Raji (cell line): ENCODE measurements around the gene PPP1R16B.
A peak's percentile ranks its signal among the peaks of the same experiment; 100 is the strongest.

Experiments used
- POLR2A ChIP-seq: IDR thresholded peaks from 2 replicates; pipeline ENCODE4 v1.6.1; 2011; ENCODE audit warnings: low read depth, low read length, control low read depth; ENCODE audit not compliant: insufficient read depth

The PPP1R16B gene

DNA sequence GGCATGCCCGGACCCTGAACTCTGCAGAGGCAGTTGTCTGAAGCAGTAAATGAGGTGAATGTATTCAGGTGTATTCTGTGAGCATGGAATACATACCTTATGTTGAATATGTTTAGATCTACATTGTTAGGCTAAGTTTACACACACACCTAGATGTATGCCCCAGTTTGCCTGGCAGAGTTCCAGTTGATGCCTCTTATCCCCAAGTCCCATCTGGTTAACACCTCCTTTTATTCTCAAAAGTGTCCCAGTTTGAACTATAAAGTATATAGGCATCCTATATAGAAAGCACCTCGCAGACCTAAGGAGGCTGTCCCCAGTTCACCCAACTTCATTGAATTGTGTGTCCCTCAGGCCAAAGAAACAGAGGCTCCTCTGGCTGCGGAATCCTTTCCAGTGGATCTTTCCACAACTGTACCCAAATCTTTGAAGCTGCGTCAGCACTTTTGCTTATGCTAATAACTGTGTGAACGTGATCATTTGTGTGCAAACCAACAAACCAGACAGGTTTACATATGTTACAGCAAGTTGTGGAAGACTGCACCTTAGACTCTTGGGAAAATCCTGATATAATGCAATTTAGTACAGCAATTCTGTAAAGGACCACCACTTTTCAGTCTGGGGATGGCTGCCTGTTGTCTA lies 151.9 kb downstream of the PPP1R16B start:
- no peak for TF ChIP-seq POLR2A

DNA sequence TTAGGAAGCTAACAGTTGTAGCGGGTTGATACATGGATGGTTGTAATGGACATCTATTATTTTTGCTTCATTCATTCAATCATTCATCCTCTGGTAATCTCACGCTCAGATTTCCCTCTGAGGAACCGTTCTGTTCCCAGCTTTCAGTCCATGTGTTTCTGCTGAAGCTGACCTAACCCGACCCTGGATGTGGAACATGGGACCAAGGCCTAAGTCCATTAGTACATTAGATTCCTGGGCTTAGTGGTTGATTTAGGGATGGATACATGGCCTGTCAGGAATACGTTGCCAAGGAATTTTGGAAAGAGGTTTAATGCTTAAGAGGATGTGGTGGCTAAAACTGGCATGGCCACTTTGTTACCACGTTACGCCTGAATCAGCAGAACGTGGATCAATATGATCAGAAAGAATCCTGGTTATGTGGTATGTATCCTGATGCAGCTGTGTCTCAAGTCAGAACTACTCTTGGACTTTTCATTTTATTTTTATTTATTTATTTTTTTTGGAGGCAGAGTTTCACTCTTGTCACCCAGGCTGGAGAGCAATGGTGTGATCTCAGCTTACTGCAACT lies 152.5 kb downstream of the PPP1R16B start:
- TF ChIP-seq POLR2A = no peak

DNA sequence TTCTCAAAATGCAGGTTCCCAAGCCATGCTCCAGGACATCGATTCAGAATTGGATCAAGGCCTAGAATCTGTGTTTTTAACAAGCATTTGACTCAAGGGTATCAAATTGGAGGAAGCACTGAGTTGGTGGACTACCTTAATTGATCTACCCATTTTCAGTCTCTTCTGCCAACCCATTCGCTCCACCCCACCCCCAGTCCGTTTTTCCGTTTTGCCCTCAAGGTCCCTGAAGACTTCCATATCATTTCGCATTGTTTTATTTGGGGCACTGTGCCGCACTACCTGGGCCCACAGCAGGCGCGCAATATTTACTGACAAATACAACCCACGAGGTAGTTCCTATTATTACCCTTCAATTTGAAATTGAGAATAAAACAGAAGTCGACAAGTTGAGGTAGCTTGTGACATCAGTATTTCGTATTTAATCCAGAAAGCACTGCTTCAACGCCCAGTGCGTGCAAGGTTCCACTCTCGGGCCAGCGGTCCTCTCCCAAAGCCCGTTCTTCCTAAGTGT lies 156.1 kb downstream of the PPP1R16B start:
- no peak for TF ChIP-seq POLR2A

- TF ChIP-seq POLR2A = peak; percentile 91
Observed at GRCh38 chr20:38962044-38962927, 156.8 kb downstream of the PPP1R16B start, which contains the start of gene DHX35. TSS of gene DHX35 (plus strand) at chr20:38962344. CDS start at chr20:38962368, 24 bp downstream.

GRCh38 chr20:38962928-38963401 lies 157.5 kb downstream of the PPP1R16B start:
- no peak for TF ChIP-seq POLR2A

DNA sequence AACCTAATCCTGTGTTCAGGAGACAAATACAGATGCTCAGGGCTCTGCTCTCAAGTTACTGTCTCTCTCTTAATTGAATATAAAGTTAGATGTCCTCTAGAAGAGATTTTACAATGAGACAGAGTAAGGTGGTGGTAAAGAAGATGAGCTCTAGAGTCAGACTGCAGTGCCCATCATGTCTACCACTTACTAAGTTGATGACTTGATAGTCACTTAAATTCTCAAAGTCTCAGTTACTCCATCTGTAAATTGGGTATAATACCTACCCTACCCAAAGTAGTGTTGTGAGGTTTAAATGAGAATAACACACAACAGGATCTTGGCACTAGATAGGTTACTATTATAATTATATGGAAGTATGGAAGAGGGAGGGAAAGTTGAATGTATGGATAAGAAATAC lies 158.2 kb downstream of the PPP1R16B start:
- no peak for TF ChIP-seq POLR2A

GRCh38 chr20:38965264-38965663 lies 159.8 kb downstream of the PPP1R16B start:
- TF ChIP-seq POLR2A = no peak

DNA sequence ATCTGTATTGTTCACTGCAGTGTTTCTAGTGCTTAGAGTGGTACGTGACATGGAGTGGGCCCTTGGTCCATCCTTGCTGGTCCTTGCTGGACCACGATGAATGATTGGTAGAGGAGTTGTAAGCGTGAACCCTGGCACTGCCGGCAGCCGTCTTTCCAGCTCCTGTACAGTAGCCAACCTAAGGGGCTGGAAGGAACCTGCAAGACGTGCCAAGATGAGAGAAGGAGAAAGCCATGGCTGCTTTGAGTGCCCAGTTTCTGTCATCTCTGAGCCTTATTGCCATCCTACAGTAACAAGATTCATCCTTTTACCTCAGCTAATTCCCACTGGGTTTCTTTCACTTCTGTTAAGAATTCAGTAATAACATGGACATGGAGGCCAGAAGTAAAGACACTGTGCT lies 162.6 kb downstream of the PPP1R16B start:
- TF ChIP-seq POLR2A = no peak

- no peak for TF ChIP-seq POLR2A
Observed at GRCh38 chr20:38969708-38970107, 164.2 kb downstream of the PPP1R16B start.

DNA sequence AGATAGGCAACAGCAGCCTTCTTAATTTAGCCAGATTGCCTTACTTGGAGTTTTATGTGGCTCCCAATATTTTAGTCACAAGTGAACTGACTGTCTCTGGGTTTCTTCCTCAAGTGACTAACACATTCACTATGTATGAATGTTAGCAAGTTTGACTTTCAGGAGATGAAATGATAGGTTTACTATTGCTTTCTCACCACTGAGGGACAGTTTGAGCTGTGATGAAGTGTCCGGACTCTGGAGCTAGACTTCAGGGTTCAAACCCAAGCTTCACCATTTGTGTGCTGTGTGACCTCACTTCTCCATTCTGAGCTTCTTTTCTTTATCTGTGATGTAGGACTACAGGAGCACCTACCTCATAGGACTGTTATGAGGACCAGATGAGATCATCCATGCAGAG lies 164.8 kb downstream of the PPP1R16B start:
- no peak for TF ChIP-seq POLR2A
